Heart left ventricle (tissue), 16 donors: ENCODE results near the gene SPEF1. TPM values are rescaled to one million over a fixed set of nuclear protein-coding genes. Genes with fewer than 3 reads are reported as not detected.

Experiments used
- ATAC-seq, 4 donors: fragments of 200-7000 bp; cut with Tn5 transposase; one replicate each; pipeline ENCODE4 v1.9.1; 2020 to 2022; ENCODE audit warnings: moderate library complexity in 4 of 4, mild to moderate bottlenecking in 3 of 4, moderate number of reproducible peaks in 1 of 4
- DNase-seq, 5 donors: peaks; one replicate each; pipeline ENCODE4 v3.0.0-alpha.2; 2020
- H3K27ac ChIP-seq, 12 donors: fragments of 200-600 bp; sonication (generic) in 4 of 12; one replicate each; pipeline versions ENCODE4 v1.5.0 to v1.8.0; 2016 to 2022; ENCODE audit warnings: mild to moderate bottlenecking in 2 of 12
- H3K27me3 ChIP-seq, 9 donors: fragments of 200-600 bp; sonication (generic) in 2 of 9; one replicate each; pipeline versions ENCODE4 v1.5.1 to v1.8.0; 2016 to 2022; ENCODE audit warnings: mild to moderate bottlenecking in 3 of 9
- H3K36me3 ChIP-seq, 9 donors: fragments of 200-600 bp; sonication (generic) in 2 of 9; one replicate each; pipeline versions ENCODE4 v1.5.0 to v1.8.0; 2018 to 2022; ENCODE audit warnings: mild to moderate bottlenecking in 2 of 9
- H3K4me1 ChIP-seq, 12 donors: fragments of 200-600 bp; sonication (generic) in 4 of 12; one replicate each; pipeline versions ENCODE4 v1.5.0 to v1.8.0; 2016 to 2022; ENCODE audit warnings: mild to moderate bottlenecking in 3 of 12
- H3K4me3 ChIP-seq, 12 donors: fragments of 200-600 bp; sonication (generic) in 4 of 12; one replicate each; pipeline versions ENCODE4 v1.5.0 to v1.8.0; 2017 to 2022; ENCODE audit warnings: mild to moderate bottlenecking in 9 of 12, moderate library complexity in 4 of 12
- H3K9me3 ChIP-seq, 12 donors: fragments of 200-600 bp; sonication (generic) in 4 of 12; one replicate each; pipeline versions ENCODE4 v1.5.0 to v1.8.0; 2016 to 2022; ENCODE audit warnings: mild to moderate bottlenecking in 1 of 12
- CTCF ChIP-seq, 12 donors: fragments of 200-600 bp; sonication (generic) in 4 of 12; IDR thresholded peaks; one replicate each; pipeline versions ENCODE4 v1.5.0 to v1.8.0; 2018 to 2022; ENCODE audit warnings: antibody characterized with exemption in 12 of 12, mild to moderate bottlenecking in 5 of 12
- POLR2A ChIP-seq, 2 donors: fragments of 450-650 bp; IDR thresholded peaks; one replicate each; pipeline ENCODE4 v1.6.1; 2017; ENCODE audit warnings: antibody characterized with exemption in 2 of 2, mild to moderate bottlenecking in 2 of 2, moderate library complexity in 2 of 2
- WGBS, 4 donors: extraction: QIAGEN DNeasy Blood & Tissue Kit in 2 of 4; methylation state at CpG; one replicate each; pipeline versions ENCODE4 v1.1.5 to v1.1.7; 2013 to 2018; 5-methylcytosine and 5-hydroxymethylcytosine counted together
- intact Hi-C, 10 donors: fragments of 100-400 bp; cut with DNase I; formaldehyde crosslinking; loops; one replicate each; pipeline versions ENCODE4 v1.11.1 to v1.14.2; 2022
- polyA plus RNA-seq, 2 donors: library from polyadenylated mRNA; stranded (reverse); fragments of 200-250 nt; gene quantifications; one replicate each; pipeline ENCODE4 v1.2.3, GENCODE V29; 2013
- total RNA-seq, 9 donors: library from RNA; depleted of rRNA in 2 of 9; stranded (reverse); fragments of >200 nt in 2 of 9; fragmentation: NEBNext Ultra II Directional in 3 of 9; extraction: Animal tissue kit (Norgen Biotek cat#: 25700) in 3 of 9; gene quantifications; one replicate each; pipeline versions ENCODE4 v1.1.0 to v1.2.4, GENCODE V29; 2016 to 2023
- donor health status: ischemic (EF 13 %, LVEDD 7.1; RV severe dilation, severe dysfunction).
- donor health status: healthy with polysubstance abuse.
- donor health status: DM: no; HTN: yes; CAD: no.
- donor health status: DM: no; HTN: no; CAD: no.
- donor health status: ischemic (EF 25% LVEDD 6.9; RV normal size, moderate dysfunction).
- donor health status: ischemic (EF 25% LVEDD 5.7; RV mildly dilated, moderate dysfunction).
- donor health status: healthy.
- donor health status: DM: yes; HTN: yes; CAD: no.
- donor health status: ischemic (EF 35%, LVEDD 5.7; RV mildly dilated, moderate dysfunction).
- donor health status: nonischemic (EF 11% LVEDD 7.7; RV severe dilation, severe dysfunction).
- donor health status: DM: yes; HTN: yes; CAD: no.
- donor health status: PGD.
- donor health status: ischemic (EF 29% LVEDD 5.4; RV normal size, mild dysfunction).
- donor health status: nonischemic (EF 23%, LVEDD 6.1; RV moderate dilation, normal function).

Gene SPEF1
- total and polyA plus RNA-seq, 11 donors, result 0.11 to 0.65 (median 0.19) TPM; not detected in 5

DNA sequence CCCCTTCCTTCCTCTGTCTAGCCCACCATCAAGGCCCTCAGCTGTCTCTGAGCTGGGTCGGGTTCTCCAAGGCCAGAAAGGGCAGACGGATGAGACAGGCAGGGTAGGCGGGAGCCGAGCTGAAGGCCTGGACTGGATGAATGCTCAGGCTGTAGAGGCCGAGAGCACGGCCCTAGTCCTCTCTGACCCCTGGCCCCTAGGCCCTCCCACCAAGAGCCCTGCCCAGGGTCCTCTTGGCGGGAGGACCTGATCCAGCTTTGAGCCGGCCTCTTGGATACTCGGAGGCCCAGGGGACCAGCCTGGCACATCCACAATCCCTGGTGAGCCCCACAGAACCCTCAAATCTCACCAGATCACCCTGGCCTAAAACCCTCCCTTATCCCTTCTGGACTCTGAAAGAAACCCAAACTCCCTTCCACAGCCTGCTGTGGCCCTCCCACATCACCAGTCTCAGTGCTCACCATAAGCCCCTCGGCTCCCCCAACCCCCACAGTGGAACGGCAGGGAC, 21.9 kb downstream of the SPEF1 start:
- Histone ChIP-seq H3K4me3 (no peak overlapping the region), H3K27me3 (no peaks in the 10 kb centered on the region), H3K36me3 (peaks cover 0 to 24% (median 0%) of the 10 kb centered on the region in 9 donors), H3K4me1 (peaks cover 0 to 23% (median 3%) of the 10 kb centered on the region in 12 donors), H3K9me3 (no peaks in the 10 kb centered on the region), H3K27ac (peak overlapping the region in 10 of 12 donors; percentile 8 to 78 (median 58))
- intact Hi-C loops, result no loop called here
- ATAC-seq, result peak in 1 of 4 donors; percentile 13
- WGBS, 4 donors, result 81 to 86% (median 83%) methylated on average over 8 to 11 of the region's 11 CpGs
- TF ChIP-seq CTCF (IDR thresholded peaks at IDR 0.05) (no peak), POLR2A (IDR thresholded peaks at IDR 0.05) (no peak)
- no peak for DNase-seq

DNA sequence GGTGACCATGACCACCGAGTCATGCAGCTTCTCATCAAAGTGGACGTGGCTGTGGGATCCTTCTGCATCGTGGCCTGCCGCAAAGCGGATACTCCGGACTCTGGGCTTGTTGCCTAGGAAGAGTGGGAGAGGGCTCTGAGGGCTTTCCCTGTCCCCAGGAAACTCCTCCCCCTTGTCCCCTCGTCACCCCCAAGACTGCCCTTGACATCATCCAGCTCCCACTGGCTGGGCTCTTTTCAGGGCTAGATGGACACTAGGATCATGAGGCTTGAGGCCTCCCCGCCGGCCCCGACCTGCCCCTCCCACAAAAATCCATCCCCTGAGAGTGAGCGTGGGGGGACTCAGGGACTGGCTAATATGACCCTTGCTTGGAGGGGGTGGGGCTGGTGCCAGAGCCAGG, 22.7 kb downstream of the SPEF1 start:
- Histone ChIP-seq H3K4me1 (peaks cover 0 to 24% (median 4%) of the 10 kb centered on the region in 12 donors), H3K27me3 (no peaks in the 10 kb centered on the region), H3K27ac (peak overlapping the region in 11 of 12 donors; percentile 35 to 78 (median 60)), H3K9me3 (no peaks in the 10 kb centered on the region), H3K36me3 (peaks cover 0 to 24% (median 0%) of the 10 kb centered on the region in 9 donors), H3K4me3 (no peak overlapping the region)
- intact Hi-C loops, result no loop called here
- 40 to 62% (median 54%) methylated on average over 1 to 11 of the region's 11 CpGs; no CpG with 5 or more reads in 1 of the 4 donors for WGBS, 4 donors
- ATAC-seq, result peak in 2 of 4 donors; percentile 43 to 50
- peak in 3 of 5 donors; percentile 55 to 60 (median 59) for DNase-seq
- TF ChIP-seq CTCF (IDR thresholded peaks at IDR 0.05), result no peak
- no peak for TF ChIP-seq POLR2A (IDR thresholded peaks at IDR 0.05)

- WGBS, 4 donors, result 74 to 83% (median 82%) methylated on average over 2 of the region's 2 CpGs
- intact Hi-C loops, result no loop called here
- Histone ChIP-seq H3K27ac (peak overlapping the region in 9 of 12 donors; percentile 39 to 78 (median 61)), H3K27me3 (no peaks in the 10 kb centered on the region), H3K4me3 (no peak overlapping the region), H3K9me3 (no peaks in the 10 kb centered on the region), H3K4me1 (peaks cover 0 to 36% (median 9%) of the 10 kb centered on the region in 12 donors), H3K36me3 (peaks cover 0 to 24% (median 0%) of the 10 kb centered on the region in 9 donors)
- TF ChIP-seq CTCF (IDR thresholded peaks at IDR 0.05) (no peak), POLR2A (IDR thresholded peaks at IDR 0.05) (no peak)
- DNase-seq (no peak), ATAC-seq (no peak)
Measured at GRCh38 chr20:3757268-3757667, 24.0 kb downstream of the SPEF1 start.

- Histone ChIP-seq H3K27me3 (peaks cover 0 to 4% (median 0%) of the 10 kb centered on the region in 9 donors), H3K36me3 (peaks cover 0 to 34% (median 7%) of the 10 kb centered on the region in 9 donors), H3K27ac (peak overlapping the region in 3 of 12 donors; percentile 5 to 60 (median 33)), H3K4me3 (no peak overlapping the region), H3K9me3 (no peaks in the 10 kb centered on the region), H3K4me1 (peaks cover 0 to 48% (median 11%) of the 10 kb centered on the region in 12 donors)
- DNase-seq (no peak), ATAC-seq (no peak)
- 72 to 93% (median 74%) methylated on average over 2 to 5 of the region's 5 CpGs for WGBS, 4 donors
- intact Hi-C loops, result loop anchor here in 1 of 10 donors (2.0 kb wide), 1 partner anchor 19 kb away; no protein-coding TSS in a partner anchor
- TF ChIP-seq CTCF (IDR thresholded peaks at IDR 0.05) (no peak), POLR2A (IDR thresholded peaks at IDR 0.05) (no peak)
Measured at GRCh38 chr20:3755814-3756480, 25.3 kb downstream of the SPEF1 start.
